Measurements from ENCODE around the gene SCN4A.
"Not testable (repeated sequence)": the region's sequence is repeated elsewhere in the genome, so short reads cannot be mapped to it uniquely, and the experiment has no call there.

The SCN4A gene

DNA sequence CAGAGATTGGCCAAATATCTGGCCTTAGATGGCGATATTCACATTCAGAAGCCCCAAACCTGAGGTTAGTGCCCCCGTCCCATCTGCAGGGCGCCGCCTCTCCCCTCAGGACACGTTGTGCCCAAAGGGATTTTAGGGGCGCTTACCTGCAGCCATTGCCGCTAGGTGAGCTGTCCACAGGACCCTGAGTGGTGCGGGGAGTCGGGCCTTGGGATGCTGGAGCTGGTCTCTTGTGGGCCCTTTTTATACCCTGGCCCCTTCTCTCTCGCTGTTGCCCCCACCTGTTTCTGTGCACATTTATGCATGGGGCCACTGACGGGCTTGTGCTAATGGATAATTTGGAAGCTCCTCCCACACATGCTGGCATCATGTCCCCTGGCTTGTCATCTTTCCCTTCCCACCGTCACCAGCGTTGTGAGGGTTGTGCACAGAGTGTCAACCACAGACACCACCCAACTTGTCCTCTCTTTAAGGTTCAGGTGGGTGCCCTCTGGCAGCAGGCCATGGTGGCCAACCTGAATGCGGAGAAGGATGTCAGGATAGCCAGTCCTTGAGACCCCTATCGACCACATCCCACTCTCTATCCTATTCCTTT lies 61.6 kb downstream of the SCN4A start, which contains the start of gene CSHL1:
Gene CSHL1, minus strand, starts transcription at position 218 of the 595 bp plus-strand sequence. Its CDS starts 62 bp downstream, at position 156.
- DNase-seq, result no peak

DNA sequence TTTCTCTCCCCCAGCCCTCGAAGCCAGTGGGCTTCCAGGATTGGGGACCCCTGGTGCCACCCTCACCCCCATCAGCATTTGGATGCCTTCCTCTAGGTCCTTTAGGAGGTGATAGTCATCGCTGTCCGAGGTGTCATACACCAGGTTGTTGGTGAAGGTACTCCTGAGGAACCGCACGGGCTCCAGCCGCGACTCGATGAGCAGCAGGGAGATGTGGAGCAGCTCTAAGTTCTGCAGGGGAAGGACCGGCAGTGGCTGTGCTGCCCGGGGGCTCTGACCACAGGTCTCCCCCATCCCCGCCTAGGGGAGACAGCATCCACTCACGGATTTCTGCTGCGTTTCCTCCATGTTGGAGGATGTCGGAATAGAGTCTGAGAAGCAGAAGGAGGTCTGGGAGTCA lies 62.6 kb downstream of the SCN4A start:
- DNase-seq, result no peak

DNA sequence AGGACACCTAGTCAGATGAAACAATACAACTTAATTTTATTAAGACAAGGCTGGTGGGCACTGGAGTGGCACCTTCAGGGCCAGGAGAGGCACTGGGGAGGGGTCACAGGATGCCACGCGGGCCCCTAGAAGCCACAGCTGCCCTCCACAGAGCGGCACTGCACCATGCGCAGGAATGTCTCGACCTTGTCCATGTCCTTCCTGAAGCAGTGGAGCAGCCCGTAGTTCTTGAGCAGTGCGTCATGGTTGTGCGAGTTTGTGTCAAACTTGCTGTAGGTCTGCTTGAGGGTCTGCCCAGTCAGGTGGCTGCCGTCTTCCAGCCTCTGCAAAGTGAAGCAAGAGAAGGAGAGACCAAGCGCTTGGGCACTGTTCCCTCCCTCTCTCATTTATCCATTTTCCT lies 63.1 kb downstream of the SCN4A start:
- not testable (repeated sequence) for DNase-seq

DNA sequence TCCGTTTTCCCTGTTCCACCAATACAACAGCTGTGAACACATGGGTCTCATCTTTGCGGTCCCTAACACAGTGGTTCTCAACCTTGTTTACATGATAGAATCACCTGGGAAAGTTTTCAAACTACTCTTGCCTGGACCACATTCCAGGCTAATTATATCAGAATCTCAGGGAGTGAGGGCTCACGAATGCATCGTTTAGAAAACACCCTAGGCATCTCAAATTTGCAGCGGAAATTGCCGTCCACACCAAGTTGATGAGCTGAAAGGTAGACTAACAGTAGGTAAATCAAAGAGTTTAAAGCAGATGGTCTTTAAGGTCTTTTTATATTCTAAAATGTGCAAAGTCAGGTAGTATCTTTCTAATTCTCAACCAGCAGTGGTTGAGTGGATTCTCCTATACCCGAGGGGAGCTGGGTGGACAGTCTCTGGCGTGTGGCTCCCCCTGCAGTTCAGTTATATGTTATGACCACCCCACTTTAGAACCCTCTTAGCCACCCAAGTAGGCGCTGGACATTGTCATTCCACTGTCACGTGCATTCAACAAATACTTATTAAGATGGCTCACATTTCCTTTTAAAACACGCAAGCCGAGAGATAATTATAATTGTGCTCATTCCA lies 65.4 kb downstream of the SCN4A start:
- DNase-seq, result peak in 1 of 2 experiments; percentile 8

DNA sequence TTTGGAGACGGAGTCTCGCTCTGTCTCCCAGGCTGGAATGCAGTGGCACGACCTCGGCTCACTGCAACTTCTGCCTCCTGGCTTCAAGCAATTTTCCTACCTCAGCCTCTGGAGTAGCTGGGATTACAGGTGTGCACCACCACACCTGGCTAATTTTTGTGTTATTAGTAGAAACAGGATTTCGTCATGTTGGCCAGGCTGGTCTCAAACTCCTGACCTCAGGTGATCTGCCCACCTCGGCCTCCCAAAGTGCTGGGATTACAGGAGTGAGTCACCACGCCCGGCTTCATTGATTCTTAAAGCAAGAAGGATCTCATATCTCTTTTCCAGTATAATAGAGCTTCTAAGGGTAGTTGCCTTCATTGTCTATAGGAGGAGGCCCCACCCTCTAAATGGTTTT lies 67.9 kb downstream of the SCN4A start:
- not testable (repeated sequence) for DNase-seq

DNA sequence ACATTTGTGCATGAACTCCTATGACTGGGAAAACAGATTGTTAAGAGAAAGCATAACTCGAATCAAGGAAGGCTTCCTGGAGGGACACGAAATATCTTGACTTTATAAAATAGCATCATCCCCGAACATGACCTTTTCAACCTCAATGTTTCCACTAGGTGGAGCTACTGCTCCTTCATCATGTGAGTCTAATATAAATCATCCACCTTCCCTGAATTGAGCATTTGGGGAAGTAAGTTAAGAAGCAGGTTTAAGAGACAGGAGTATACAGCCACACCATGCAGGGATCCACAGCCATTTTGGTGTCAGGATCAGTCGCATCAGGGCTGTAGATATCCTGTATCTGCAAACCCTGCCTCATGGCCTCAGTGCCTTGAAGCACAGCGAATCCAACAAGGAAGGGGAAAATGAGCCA lies 68.9 kb downstream of the SCN4A start:
- not testable (repeated sequence) for DNase-seq

DNA sequence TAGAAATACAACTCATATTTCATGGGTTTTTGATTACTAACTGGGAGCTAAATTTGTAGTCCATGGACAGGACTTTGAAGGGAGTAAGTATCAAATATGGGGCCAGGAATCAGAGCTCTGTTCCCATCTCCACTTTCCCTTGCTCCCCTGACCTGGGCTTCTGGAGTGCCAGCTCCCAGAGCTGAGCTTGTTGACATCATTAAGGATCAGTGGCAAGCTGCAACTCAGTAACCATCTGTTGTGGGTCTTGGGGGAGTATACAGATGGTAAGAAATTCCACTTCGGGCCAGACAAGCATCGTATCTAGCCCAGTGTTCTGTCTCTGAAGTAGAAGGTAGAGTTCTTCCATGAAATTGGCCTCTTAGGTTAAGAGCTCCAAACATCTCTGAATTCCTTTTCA lies 70.7 kb downstream of the SCN4A start:
- DNase-seq, result not testable (repeated sequence)

DNA sequence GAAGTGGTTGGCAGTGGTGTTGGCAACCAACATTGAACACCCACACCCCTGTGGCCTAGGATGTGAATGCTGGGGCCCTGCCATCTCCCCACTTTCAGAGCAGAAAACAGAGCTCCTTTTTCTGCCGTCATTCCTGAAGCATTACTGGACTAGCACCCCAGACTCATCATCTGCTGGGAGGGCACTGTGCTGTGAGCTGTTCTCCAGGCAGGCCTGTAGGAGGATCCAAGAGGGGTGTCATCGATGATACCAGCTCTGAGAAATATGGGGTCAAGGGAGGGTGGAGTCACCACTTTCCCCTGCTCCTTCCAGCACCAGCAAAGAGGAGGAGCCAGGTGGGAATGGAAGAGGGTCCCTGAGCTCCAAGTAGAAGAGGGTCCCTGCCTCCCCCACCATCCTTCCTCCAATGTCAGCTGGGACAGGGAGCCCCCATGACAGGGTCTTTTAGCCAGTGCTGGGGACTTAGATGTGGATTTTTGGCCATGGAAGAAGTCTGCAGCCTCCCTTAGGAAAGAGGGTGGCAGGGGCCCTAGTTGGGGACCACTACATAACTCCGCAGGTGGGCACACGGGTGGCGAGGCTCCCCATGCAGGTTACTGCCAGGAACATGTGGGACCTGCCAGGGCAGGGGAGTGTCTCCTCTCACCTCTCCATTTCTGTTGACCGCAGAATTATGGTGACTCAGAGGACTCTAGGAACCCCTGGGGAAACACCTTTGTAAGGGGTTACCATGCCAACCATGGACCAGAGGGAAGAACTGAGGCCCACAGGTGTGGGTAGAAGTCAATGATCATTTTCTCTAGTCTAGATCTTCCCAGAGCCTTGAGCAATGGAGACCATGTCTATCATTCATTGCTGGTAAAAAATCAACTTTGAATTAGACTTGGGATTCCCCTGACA lies 73.6 kb downstream of the SCN4A start:
- not testable (repeated sequence) for DNase-seq

DNA sequence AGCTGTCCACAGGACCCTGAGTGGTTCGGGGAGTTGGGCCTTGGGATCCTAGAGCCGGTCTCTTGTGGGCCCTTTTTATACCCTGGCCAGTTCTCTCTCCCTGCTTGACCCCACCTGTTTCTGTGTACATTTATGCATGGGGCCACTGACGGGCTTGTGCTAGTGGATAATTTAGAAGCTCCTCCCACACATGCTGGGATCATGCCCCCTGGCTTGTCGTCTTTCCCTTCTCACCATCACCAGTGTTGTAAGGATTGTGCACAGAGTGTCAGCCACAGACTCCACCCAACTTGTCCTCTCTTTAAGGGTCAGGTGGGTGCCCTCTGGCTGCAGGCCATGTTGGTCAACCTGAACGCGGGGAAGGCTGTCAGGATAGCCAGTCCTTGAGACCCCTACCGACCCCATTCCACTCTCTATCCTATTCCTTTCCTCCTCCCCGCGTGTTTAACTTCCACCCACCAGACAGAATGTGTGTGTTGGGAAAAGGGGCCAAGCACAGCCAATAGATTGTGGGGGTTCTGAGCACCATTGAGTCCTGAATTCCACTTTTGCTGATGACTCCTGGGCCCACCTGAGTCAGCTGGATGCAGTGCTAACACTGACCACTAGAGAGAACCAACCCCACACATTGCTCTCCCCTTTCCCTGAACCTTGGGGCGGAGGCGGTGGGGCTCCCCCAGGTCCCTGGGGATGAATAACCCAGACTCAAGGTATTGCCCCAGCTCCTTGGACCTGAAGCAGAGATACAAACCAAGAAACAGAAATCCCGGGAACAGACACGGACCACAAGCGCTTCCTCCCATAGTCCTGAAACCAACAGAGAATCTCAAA lies 76.0 kb downstream of the SCN4A start, which contains the start of gene CSH1:
Gene CSH1, minus strand, starts transcription at position 51 of the 831 bp plus-strand sequence. CDS start 63 bp downstream, outside the sequence.
- not testable (repeated sequence) for DNase-seq

DNA sequence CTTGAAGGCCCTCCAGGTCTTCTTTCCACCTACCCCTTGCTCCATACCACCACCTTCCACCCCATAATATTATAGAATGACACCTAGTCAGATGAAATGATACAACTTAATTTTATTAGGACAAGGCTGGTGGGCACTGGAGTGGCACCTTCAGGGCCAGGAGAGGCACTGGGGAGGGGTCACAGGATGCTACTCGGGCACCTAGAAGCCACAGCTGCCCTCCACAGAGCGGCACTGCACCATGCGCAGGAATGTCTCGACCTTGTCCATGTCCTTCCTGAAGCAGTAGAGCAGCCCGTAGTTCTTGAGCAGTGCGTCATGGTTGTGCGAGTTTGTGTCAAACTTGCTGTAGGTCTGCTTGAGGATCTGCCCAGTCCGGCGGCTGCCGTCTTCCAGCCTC lies 77.9 kb downstream of the SCN4A start:
- DNase-seq, result not testable (repeated sequence)

DNA sequence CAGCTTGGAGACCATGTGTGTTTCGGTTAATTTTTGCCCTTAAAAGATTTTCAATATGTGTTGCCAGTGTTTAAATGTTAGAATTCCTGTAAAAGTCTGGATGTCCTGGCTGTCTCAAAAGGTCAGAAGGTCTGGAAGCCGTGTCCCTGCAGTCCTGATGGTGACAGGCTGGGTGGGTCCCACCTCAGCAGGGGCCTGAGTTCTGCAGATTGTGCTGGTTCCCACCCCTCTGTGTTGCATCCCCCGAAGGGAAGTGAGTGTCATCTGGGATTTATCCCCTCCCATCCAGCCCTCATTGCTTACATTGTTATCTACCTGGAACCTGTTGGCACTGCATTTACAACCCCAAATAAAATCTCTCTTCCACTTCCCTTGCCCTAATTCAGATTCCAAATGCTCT lies 78.7 kb downstream of the SCN4A start:
- DNase-seq, result not testable (repeated sequence)

DNA sequence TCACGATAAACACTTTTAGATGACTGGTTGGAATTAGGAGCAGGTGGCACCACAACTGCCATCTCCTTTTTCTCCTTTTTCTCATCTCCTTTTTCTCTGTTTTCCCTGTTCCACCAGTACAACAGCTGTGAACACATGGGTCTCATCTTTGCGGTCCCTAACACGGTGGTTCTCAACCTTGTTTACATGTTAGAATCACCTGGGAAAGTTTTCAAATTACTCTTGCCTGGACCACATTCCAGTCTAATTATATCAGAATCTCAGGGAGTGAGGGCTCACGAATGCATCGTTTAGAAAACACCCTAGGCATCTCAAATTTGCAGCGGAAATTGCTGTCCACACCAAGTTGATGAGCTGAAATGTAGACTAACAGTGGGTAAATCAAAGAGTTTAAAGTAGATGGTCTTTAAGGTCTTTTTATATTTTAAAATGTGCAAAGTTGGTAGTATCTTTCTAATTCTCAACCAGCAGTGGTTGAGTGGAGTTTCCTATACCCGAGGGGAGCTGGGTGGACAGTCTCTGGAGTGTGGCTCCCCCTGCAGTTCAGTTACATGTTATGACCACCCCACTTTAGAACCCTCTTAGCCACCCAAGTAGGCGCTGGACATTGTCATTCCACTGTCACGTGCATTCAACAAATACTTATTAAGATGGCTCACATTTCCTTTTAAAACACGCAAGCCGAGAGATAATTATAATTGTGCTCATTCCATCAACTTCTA lies 80.2 kb downstream of the SCN4A start:
- not testable (repeated sequence) for DNase-seq

DNA sequence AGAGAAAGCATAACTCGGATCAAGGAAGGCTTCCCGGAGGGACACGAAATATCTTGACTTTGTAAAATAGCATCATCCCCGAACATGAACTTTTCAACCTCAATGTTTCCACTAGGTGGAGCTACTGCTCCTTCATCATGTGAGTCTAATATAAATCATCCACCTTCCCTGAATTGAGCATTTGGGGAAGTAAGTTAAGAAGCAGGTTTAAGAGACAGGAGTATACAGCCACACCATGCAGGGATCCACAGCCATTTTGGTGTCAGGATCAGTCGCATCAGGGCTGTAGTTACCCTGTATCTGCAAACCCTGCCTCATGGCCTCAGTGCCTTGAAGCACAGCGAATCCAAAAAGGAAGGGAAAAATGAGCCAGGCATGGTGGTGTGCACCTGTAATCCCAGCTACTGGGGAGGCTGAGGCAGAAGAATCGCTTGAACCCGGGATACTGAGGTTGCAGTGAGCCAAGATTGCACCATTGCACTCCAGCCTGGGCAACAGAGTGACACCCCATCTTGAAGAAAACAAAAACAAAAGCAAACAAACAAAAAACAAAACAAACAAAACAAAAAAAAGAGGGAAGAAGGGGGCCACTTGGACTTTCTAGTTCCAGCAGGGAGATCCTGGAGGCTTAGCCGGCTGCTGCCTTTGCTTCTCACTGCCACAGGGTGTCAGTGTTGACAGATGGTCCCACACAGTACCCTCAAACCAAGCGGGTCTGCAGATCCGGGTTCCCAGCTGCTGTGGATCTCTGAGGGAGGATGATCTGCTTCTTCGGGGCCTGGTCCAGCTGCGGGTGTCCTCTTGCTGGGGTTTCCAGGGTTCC lies 83.5 kb downstream of the SCN4A start:
- peak in 1 of 2 experiments; percentile 29 for DNase-seq

Data from NCI-H1930 (cell line).